OCI-LY1 (cell line): ENCODE results near the gene PPP2R5B.
"Not testable (repeated sequence)": the region's sequence is repeated elsewhere in the genome, so short reads cannot be mapped to it uniquely, and the experiment has no call there.

Experiments
- H2AFZ ChIP-seq: fragments of 200-600 bp; sonication (generic), shearing (Covaris generic); 2 replicates; pipeline ENCODE4 v1.6.0; 2014; ENCODE audit warnings: antibody characterized with exemption, mild to moderate bottlenecking, low read length
- H3F3A ChIP-seq: fragments of 200-600 bp; sonication (generic), shearing (Covaris generic); 2 replicates; pipeline ENCODE4 v1.6.0; 2014; ENCODE audit warnings: mild to moderate bottlenecking, antibody characterized with exemption, low read length, moderate library complexity; ENCODE audit not compliant: insufficient read depth
- H3K27ac ChIP-seq: fragments of 200-600 bp; sonication (generic); 2 replicates; pipeline ENCODE4 v1.5.1; 2014; ENCODE audit warnings: low read length, mixed run types, mild to moderate bottlenecking, low read depth; ENCODE audit not compliant: poor library complexity, severe bottlenecking
- H3K27me3 ChIP-seq: fragments of 200-600 bp; sonication (generic); 2 replicates; pipeline ENCODE4 v1.6.0; 2014; ENCODE audit warnings: antibody characterized with exemption, mild to moderate bottlenecking, low read length, moderate library complexity; ENCODE audit not compliant: insufficient read depth
- H3K36me3 ChIP-seq: fragments of 200-600 bp; sonication (generic); 2 replicates; pipeline ENCODE4 v1.6.1; 2014; ENCODE audit warnings: mild to moderate bottlenecking, antibody characterized with exemption, low read length, moderate library complexity, mixed read lengths; ENCODE audit not compliant: insufficient read depth
- H3K4me1 ChIP-seq: fragments of 200-600 bp; sonication (generic); 2 replicates; pipeline ENCODE4 v1.5.1; 2014; ENCODE audit warnings: mild to moderate bottlenecking, low read length, moderate library complexity; ENCODE audit not compliant: insufficient read depth, severe bottlenecking
- H3K4me2 ChIP-seq: fragments of 200-600 bp; sonication (generic), shearing (Covaris generic); 2 replicates; pipeline ENCODE4 v1.6.1; 2014; ENCODE audit warnings: low read length
- H3K4me3 ChIP-seq: fragments of 200-600 bp; sonication (generic); 2 replicates; pipeline ENCODE4 v1.5.1; 2014; ENCODE audit warnings: low read length, low read depth, mild to moderate bottlenecking, mixed read lengths; ENCODE audit not compliant: poor library complexity, severe bottlenecking
- H3K79me2 ChIP-seq: fragments of 200-600 bp; shearing (Covaris generic); 2 replicates; pipeline ENCODE4 v1.6.1; 2016; ENCODE audit warnings: mixed run types, low read length, mixed read lengths; ENCODE audit not compliant: insufficient read depth
- H3K9ac ChIP-seq: fragments of 200-600 bp; sonication (generic), shearing (Covaris generic); 2 replicates; pipeline ENCODE4 v1.6.1; 2014; ENCODE audit warnings: mild to moderate bottlenecking, low read length, mixed read lengths
- H3K9me2 ChIP-seq: fragments of 200-600 bp; sonication (generic), shearing (Covaris generic); 2 replicates; pipeline ENCODE4 v1.6.1; 2014; ENCODE audit warnings: low read depth, mild to moderate bottlenecking, low read length, mixed read lengths
- H3K9me3 ChIP-seq: fragments of 200-600 bp; shearing (Covaris generic); 2 replicates; pipeline ENCODE4 v1.6.1; 2014; ENCODE audit warnings: low read length, mixed read lengths
- H4K20me1 ChIP-seq: fragments of 200-600 bp; sonication (generic), shearing (Covaris generic); 2 replicates; pipeline ENCODE4 v1.6.0; 2016; ENCODE audit warnings: mild to moderate bottlenecking, low read length; ENCODE audit not compliant: insufficient read depth
- EZH2 ChIP-seq: fragments of 200-600 bp; sonication (generic), shearing (Covaris generic); IDR thresholded peaks from 2 replicates; pipeline ENCODE4 v1.8.0; 2017; ENCODE audit warnings: borderline replicate concordance, mixed run types, mild to moderate bottlenecking, antibody characterized with exemption, low read length, moderate library complexity, mixed read lengths
- TF ChIP-seq, protein P1 (sequence below): fragments of 200-600 bp; sonication (generic), shearing (Covaris generic); IDR thresholded peaks from 2 replicates; pipeline ENCODE4 v1.5.1; 2017; ENCODE audit warnings: mild to moderate bottlenecking, antibody characterized with exemption, low read length, moderate library complexity, mixed read lengths

PPP2R5B gene

DNA sequence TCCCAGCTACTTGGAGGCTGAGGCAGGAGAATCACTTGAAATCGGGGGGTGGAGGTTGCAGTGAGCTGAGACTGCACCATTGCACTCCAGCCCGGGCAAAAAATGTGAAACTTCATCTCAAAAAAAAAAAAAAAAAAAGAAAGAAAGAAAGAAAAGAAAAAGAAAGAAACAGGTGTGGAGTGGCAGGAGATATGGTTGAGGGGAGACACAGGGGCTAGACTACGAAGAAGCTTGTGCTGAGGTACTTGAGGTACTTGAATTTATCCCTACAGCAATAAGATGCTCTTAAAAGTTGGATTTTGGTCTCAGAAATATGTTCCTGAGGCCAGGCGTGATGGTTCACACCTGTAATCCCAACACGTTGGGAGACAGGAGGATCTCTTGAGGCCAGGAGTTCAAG lies 49.6 kb downstream of the PPP2R5B start:
- Histone ChIP-seq H3K9ac (no peak overlapping the region), H3K4me3 (no peak overlapping the region), H2AFZ (no peak overlapping the region), H3K27me3 (no peaks in the 10 kb centered on the region; the same call in 1 of the 2 replicates), H3F3A (no peaks in the 10 kb centered on the region), H3K9me3 (no peaks in the 10 kb centered on the region), H3K9me2 (no peaks in the 10 kb centered on the region), H3K4me1 (peaks cover 39% of the 10 kb centered on the region), H4K20me1 (no peaks in the 10 kb centered on the region), H3K27ac (peak overlapping the region; percentile 43), H3K36me3 (no peaks in the 10 kb centered on the region), H3K79me2 (no peaks in the 10 kb centered on the region), H3K4me2 (peak overlapping the region; percentile 11; the same call in 1 of the 2 replicates)
- TF ChIP-seq, protein P1, sequence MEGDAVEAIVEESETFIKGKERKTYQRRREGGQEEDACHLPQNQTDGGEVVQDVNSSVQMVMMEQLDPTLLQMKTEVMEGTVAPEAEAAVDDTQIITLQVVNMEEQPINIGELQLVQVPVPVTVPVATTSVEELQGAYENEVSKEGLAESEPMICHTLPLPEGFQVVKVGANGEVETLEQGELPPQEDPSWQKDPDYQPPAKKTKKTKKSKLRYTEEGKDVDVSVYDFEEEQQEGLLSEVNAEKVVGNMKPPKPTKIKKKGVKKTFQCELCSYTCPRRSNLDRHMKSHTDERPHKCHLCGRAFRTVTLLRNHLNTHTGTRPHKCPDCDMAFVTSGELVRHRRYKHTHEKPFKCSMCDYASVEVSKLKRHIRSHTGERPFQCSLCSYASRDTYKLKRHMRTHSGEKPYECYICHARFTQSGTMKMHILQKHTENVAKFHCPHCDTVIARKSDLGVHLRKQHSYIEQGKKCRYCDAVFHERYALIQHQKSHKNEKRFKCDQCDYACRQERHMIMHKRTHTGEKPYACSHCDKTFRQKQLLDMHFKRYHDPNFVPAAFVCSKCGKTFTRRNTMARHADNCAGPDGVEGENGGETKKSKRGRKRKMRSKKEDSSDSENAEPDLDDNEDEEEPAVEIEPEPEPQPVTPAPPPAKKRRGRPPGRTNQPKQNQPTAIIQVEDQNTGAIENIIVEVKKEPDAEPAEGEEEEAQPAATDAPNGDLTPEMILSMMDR, result no peak
- no peak for TF ChIP-seq EZH2

DNA sequence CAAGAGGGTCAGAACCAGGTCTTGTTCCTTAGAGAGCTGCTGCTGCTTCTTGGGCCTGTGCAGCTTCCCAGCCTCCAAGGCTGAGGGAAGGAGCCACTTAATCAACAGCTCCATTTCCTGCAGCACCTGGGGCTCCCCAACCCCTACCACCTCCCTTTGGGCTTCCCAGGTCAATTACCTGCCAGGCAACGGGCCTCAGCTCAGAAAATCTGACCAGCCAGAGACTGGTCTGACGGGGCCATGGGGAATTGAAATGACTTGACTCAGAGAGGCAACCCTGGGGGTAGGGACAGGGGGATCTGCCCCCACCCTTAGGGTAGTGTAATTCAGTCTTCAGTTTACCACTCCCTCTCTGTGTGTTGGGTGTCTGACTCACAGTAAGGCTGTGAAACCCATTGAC lies 52.2 kb downstream of the PPP2R5B start:
- Histone ChIP-seq H3K4me1 (peaks cover 28% of the 10 kb centered on the region), H3K27me3 (no peaks in the 10 kb centered on the region; the same call in 1 of the 2 replicates), H3K4me2 (no peak overlapping the region), H3K9me2 (no peaks in the 10 kb centered on the region), H3K9me3 (no peaks in the 10 kb centered on the region), H3K36me3 (no peaks in the 10 kb centered on the region), H3K9ac (no peak overlapping the region), H3K79me2 (no peaks in the 10 kb centered on the region), H3K27ac (no peak overlapping the region), H4K20me1 (no peaks in the 10 kb centered on the region), H3F3A (no peaks in the 10 kb centered on the region), H2AFZ (no peak overlapping the region), H3K4me3 (no peak overlapping the region)
- no peak for TF ChIP-seq EZH2
- TF ChIP-seq, protein P1, result no peak

DNA sequence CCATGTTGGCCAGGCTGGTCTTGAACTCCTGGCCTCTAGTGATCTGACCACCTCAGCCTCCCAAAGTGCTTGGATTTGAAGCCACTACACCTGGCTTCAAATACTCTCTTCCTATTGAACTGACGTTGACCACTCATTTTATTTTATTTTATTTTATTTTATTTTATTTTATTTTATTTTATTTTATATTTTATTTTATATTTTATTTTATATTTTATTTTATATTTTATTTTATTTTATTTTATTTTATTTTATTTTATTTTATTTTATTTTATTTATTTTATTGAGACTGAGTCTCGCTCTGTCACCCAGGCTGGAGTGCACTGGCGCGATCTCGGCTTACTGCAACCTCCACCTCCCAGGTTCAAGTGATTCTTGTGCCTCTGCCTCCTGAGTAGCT lies 58.9 kb downstream of the PPP2R5B start:
- H2AFZ ChIP-seq, H3K4me3 ChIP-seq, H3K27ac ChIP-seq, H4K20me1 ChIP-seq, H3K9ac ChIP-seq, H3K79me2 ChIP-seq, H3K36me3 ChIP-seq, H3K4me2 ChIP-seq, H3K27me3 ChIP-seq, H3K9me2 ChIP-seq, H3F3A ChIP-seq, H3K9me3 ChIP-seq: not testable (repeated sequence)
- H3K4me1 ChIP-seq, result peaks cover 11% of the 10 kb centered on the region
